Kidney (tissue), 14 donors: ENCODE results near the gene ATXN7L1. TPM values are rescaled to one million over a fixed set of nuclear protein-coding genes. Genes with fewer than 3 reads are reported as not detected.

Experiments
- DNase-seq, 5 donors: peaks; one replicate each; pipeline ENCODE4 v3.0.0-alpha.2; 2013 to 2020
- FAIRE-seq: peaks from 2 replicates; lab custom pipeline; 2012; peaks lifted over from hg19 to GRCh38; lab: Jason Lieb, UNC
- H3K27ac ChIP-seq, 2 donors: one replicate each; pipeline ENCODE4 v1.7.0; 2013; ENCODE audit warnings: low read depth in 2 of 2, low read length in 2 of 2, inconsistent platforms in 1 of 2
- H3K27me3 ChIP-seq: one replicate; pipeline ENCODE4 v1.7.1; 2013; ENCODE audit warnings: low read length, inconsistent platforms; ENCODE audit not compliant: control insufficient read depth, insufficient read depth
- H3K36me3 ChIP-seq, 3 donors: one replicate each; pipeline versions ENCODE4 v1.7.0 to v1.7.1; 2013; ENCODE audit warnings: low read length in 3 of 3, control low read depth in 1 of 3, inconsistent platforms in 1 of 3; ENCODE audit not compliant: insufficient read depth in 3 of 3, control insufficient read depth in 2 of 3
- H3K4me1 ChIP-seq, 3 donors: one replicate each; pipeline versions ENCODE4 v1.7.0 to v1.7.1; 2013; ENCODE audit warnings: low read length in 3 of 3, inconsistent platforms in 1 of 3, low read depth in 1 of 3; ENCODE audit not compliant: control insufficient read depth in 2 of 3, insufficient read depth in 2 of 3
- H3K4me3 ChIP-seq, 3 donors: one replicate each; pipeline versions ENCODE4 v1.7.0 to v1.8.1; 2013; ENCODE audit warnings: low read length in 3 of 3, control low read depth in 1 of 3, inconsistent platforms in 1 of 3
- H3K9ac ChIP-seq, 3 donors: one replicate each; pipeline versions ENCODE4 v1.7.0 to v1.7.1; 2013; ENCODE audit warnings: low read length in 3 of 3, control low read depth in 1 of 3, inconsistent platforms in 1 of 3
- H3K9me3 ChIP-seq, 3 donors: one replicate each; pipeline versions ENCODE4 v1.7.0 to v1.7.1; 2013; ENCODE audit warnings: low read length in 3 of 3, control low read depth in 1 of 3, inconsistent platforms in 1 of 3; ENCODE audit not compliant: control insufficient read depth in 2 of 3, insufficient read depth in 1 of 3
- intact Hi-C: fragments of 100-400 bp; cut with DNase I; formaldehyde crosslinking; loops from one replicate; pipeline ENCODE4 v1.11.1; 2022
- polyA plus RNA-seq: library from polyadenylated mRNA; stranded (reverse); fragments of 350-450 nt; fragmentation: Illumina TruSeq; extraction: RNeasy Lipid Tissue Mini Kit (QIAGEN cat#74804); gene quantifications from one replicate; pipeline ENCODE4 v1.2.3, GENCODE V29; 2014; ENCODE audit warnings: low read depth, low replicate concordance; ENCODE audit not compliant: insufficient read depth
- total RNA-seq: library from RNA; stranded (reverse); fragmentation: NEBNext Ultra II Directional; extraction: Animal tissue kit (Norgen Biotek cat#: 25700); gene quantifications from one replicate; pipeline ENCODE4 v1.2.1, GENCODE V29; 2021
- TF ChIP-seq, protein P1 (sequence below): IDR thresholded peaks from 3 replicates; pipeline ENCODE4 v1.5.1; 2012; ENCODE audit warnings: mild to moderate bottlenecking, moderate library complexity, borderline replicate concordance; ENCODE audit not compliant: insufficient read depth; ENCODE audit errors: extremely low read depth
- donor health status: control.
- donor health status: control.
- donor health status: control.
- donor health status: control.
- donor health status: control.
- donor health status: DM: yes; HTN: yes; CAD: no.
- donor health status: Normal renal cell carcinoma (clear cell type).

The ATXN7L1 gene
- total and polyA plus RNA-seq, 2 donors from 2014 or later: 12.5 to 18.5 TPM

DNA sequence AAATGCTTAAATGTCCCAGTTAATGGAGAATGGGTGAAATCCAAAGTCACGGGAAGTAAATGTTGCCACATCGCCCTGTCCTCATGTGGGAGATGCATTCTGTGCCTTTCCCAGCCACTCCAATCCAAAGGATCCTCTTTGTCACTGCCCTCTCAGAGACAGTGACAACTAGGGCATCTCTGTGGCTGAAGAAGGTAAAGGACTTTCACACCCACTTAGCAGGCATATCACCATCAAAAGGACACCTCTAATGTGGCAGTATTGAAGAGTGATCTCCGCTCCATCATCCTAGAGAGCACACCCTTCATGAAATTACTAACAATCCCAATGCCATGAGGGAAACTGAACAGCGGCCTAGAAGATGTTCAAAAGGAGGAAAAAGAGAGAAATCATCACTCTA lies 13.6 kb downstream of the ATXN7L1 start:
- DNase-seq: no peak
- Histone ChIP-seq H3K4me1 (no peaks in the 10 kb centered on the region), H3K9me3 (no peaks in the 10 kb centered on the region), H3K4me3 (no peak overlapping the region), H3K27ac (no peak overlapping the region), H3K27me3 (no peaks in the 10 kb centered on the region), H3K36me3 (peaks cover 0 to 9% (median 0%) of the 10 kb centered on the region in 3 donors), H3K9ac (no peak overlapping the region)
- no peak for FAIRE-seq
- TF ChIP-seq, protein P1, sequence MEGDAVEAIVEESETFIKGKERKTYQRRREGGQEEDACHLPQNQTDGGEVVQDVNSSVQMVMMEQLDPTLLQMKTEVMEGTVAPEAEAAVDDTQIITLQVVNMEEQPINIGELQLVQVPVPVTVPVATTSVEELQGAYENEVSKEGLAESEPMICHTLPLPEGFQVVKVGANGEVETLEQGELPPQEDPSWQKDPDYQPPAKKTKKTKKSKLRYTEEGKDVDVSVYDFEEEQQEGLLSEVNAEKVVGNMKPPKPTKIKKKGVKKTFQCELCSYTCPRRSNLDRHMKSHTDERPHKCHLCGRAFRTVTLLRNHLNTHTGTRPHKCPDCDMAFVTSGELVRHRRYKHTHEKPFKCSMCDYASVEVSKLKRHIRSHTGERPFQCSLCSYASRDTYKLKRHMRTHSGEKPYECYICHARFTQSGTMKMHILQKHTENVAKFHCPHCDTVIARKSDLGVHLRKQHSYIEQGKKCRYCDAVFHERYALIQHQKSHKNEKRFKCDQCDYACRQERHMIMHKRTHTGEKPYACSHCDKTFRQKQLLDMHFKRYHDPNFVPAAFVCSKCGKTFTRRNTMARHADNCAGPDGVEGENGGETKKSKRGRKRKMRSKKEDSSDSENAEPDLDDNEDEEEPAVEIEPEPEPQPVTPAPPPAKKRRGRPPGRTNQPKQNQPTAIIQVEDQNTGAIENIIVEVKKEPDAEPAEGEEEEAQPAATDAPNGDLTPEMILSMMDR: no peak
- intact Hi-C loops: no loop called here

DNA sequence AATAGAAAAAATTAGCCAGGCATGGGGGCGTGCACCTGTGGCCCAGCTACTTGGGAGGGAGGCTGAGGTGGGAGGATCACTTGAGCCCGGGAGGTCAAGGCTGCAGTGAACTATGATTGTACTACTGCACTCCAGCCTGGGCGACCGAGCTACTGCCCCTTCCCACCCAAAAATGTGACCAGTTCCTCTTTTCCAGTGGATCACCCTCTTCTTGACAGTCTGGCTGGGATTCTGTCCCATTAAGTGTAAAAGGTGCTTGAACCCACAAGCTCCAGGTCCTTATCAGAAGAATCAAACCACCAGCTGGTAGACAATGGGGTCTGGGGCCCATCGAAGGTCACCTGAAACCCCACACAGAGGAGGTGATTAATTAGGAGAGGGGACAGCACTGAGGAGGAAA lies 14.1 kb downstream of the ATXN7L1 start:
- intact Hi-C loops: no loop called here
- no peak for FAIRE-seq

DNA sequence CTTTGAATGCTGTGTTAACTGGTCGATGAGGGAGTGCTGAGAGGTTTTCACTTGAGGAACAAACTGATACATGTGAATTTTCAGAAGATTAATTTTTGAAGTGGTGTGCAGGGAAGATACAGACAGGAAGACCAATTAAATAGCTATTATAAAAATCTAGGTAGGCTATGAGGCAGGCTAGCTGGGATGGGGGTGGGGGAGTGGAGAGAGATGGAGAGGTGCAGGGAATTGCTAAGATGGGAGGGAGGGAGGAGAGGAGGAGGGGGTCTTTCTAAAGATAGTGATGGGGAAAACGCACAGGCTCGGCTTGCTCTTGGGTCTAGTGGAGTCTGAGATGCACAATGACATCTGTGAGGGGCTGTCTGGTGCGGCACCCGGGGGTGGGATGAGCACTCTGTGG lies 15.2 kb downstream of the ATXN7L1 start:
- no peak overlapping the region for H3K27ac ChIP-seq
- H3K9ac ChIP-seq: no peak overlapping the region
- H3K36me3 ChIP-seq: peaks cover 0 to 5% (median 0%) of the 10 kb centered on the region in 3 donors
- TF ChIP-seq, protein P1: no peak
- H3K4me1 ChIP-seq: no peaks in the 10 kb centered on the region
- no peak overlapping the region for H3K4me3 ChIP-seq
- FAIRE-seq (no peak), DNase-seq (no peak)
- no peaks in the 10 kb centered on the region for H3K27me3 ChIP-seq
- H3K9me3 ChIP-seq: no peaks in the 10 kb centered on the region
- intact Hi-C loops: no loop called here

More for the DNA sequence above, 14.1 kb downstream of the ATXN7L1 start:
- Histone ChIP-seq H3K36me3 (peaks cover 0 to 9% (median 0%) of the 10 kb centered on the region in 3 donors), H3K4me1 (no peaks in the 10 kb centered on the region), H3K9ac (no peak overlapping the region), H3K9me3 (no peaks in the 10 kb centered on the region), H3K27me3 (no peaks in the 10 kb centered on the region), H3K27ac (no peak overlapping the region), H3K4me3 (no peak overlapping the region)
- TF ChIP-seq, protein P1: no peak
- DNase-seq: no peak

DNA sequence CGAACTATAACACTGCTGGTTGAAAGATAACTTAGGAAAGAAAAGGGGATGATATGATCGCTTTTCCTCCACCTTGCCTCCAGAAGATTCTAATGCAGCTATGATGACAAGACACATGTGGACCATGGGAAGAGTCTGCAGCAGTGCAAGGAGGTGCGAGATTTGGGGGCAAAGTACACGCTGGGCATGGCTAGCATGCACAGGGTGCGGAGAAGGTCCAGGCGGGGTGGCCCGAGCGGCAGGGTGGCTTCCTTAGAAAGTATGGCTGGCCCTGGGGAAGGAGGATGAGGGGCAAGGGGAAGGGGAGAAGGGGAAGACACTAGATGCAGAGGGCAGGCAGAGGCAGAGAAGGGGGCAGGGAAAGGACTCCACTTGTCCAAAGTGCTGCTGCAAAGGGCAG lies 15.6 kb downstream of the ATXN7L1 start:
- H3K4me1 ChIP-seq: no peaks in the 10 kb centered on the region
- no peak overlapping the region for H3K27ac ChIP-seq
- H3K27me3 ChIP-seq: no peaks in the 10 kb centered on the region
- DNase-seq (no peak), FAIRE-seq (no peak)
- intact Hi-C loops: no loop called here
- no peak overlapping the region for H3K4me3 ChIP-seq
- no peak overlapping the region for H3K9ac ChIP-seq
- H3K36me3 ChIP-seq: peaks cover 0 to under 1% (median 0%) of the 10 kb centered on the region in 3 donors
- TF ChIP-seq, protein P1: no peak
- no peaks in the 10 kb centered on the region for H3K9me3 ChIP-seq
